ENCODE measurements around the gene AIDA.

The AIDA gene

DNA sequence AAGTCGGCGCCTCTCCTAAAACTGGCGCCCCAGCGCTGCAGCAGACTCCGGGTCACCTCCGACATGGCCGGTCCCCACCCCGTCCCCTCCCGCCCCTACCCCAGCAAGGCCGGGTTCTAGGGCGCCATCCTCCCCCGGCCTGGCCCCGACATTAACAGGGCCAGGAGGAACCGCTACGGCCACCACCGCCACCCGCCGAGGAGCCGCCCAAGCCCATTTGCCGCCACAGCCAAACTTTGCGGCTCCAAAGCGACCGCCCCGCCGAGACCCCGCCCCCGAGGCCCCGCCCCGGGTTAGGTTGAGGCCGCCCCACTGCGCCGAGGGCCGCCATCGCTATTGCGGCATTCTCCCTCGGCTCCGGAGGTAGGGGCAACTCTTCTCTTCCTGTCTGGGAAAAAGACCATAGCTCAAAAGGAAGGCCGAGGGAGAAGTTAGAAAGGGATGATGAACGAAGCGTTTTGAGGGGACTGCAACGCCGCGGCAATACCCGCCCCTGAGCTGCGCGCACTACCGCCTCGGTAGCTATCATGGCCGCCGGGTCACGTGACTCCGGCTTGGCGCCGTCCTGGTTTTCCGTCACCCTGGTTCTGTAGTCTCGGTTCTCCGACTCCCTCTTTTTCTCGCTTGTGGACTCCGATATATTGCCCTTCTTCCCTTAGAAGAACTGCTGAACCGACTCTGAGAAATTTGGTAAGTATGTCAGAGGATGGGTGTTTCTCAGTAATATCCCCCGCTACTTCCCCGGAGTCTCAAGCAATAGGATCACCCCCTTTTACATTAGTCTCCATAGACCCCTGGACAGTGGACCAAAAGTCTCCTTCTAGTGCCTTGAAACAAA is at the start of gene AIDA, which contains the start of gene BROX (continued):
- 0 out of 2 replicates have a peak, but pooled peaks have one; percentile 29 for TF ChIP-seq ZNF600 (tag by site-specific recombination; IDR thresholded peaks at IDR 0.05)
- TF ChIP-seq ZNF596 (tag by site-specific recombination; IDR thresholded peaks at IDR 0.05) = no peak
- TF ChIP-seq KLF8 (tag by site-specific recombination; IDR thresholded peaks at IDR 0.05) = peak; percentile 97
- TF ChIP-seq ZBTB17 (tag by site-specific recombination; IDR thresholded peaks at IDR 0.05) = peak; percentile 95
- no peak for TF ChIP-seq ZNF768 (tag by site-specific recombination; IDR thresholded peaks at IDR 0.05)
- 0 out of 2 replicates have a peak, but pooled peaks have one; percentile 23 for TF ChIP-seq ZSCAN30 (tag by site-specific recombination; IDR thresholded peaks at IDR 0.05)
- no peak for TF ChIP-seq TCF7L2 (IDR thresholded peaks at IDR 0.05; ENCODE audit: borderline replicate concordance, low read depth, low read length)
- peak; percentile 74 for TF ChIP-seq ZFP69B (tag by site-specific recombination; IDR thresholded peaks at IDR 0.05)
- TF ChIP-seq ZBTB1 (tag by site-specific recombination; IDR thresholded peaks at IDR 0.05) = no peak
- TF ChIP-seq ZBTB20 (tag by site-specific recombination; IDR thresholded peaks at IDR 0.05) = peak; percentile 50
- TF ChIP-seq, protein P1, sequence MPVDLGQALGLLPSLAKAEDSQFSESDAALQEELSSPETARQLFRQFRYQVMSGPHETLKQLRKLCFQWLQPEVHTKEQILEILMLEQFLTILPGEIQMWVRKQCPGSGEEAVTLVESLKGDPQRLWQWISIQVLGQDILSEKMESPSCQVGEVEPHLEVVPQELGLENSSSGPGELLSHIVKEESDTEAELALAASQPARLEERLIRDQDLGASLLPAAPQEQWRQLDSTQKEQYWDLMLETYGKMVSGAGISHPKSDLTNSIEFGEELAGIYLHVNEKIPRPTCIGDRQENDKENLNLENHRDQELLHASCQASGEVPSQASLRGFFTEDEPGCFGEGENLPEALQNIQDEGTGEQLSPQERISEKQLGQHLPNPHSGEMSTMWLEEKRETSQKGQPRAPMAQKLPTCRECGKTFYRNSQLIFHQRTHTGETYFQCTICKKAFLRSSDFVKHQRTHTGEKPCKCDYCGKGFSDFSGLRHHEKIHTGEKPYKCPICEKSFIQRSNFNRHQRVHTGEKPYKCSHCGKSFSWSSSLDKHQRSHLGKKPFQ (tag by site-specific recombination; IDR thresholded peaks at IDR 0.05) = no peak
- TF ChIP-seq ZFP3 (tag by site-specific recombination; IDR thresholded peaks at IDR 0.05; ENCODE audit: low read depth) = no peak
- TF ChIP-seq ZNF292 (tag by site-specific recombination; IDR thresholded peaks at IDR 0.05; ENCODE audit: borderline replicate concordance, low read depth) = no peak
- TF ChIP-seq ZNF433 (tag by site-specific recombination; IDR thresholded peaks at IDR 0.05; ENCODE audit: low read depth) = 0 out of 2 replicates have a peak, but pooled peaks have one; percentile 24
- peak; percentile 33; the same call in 1 of the 2 replicates for TF ChIP-seq ZSCAN4 (tag by site-specific recombination; IDR thresholded peaks at IDR 0.05)
- TF ChIP-seq TSHZ1 (tag by site-specific recombination; IDR thresholded peaks at IDR 0.05; ENCODE audit: borderline replicate concordance) = peak; percentile 23; the same call in 1 of the 2 replicates
- peak; percentile 46; the same call in 1 of the 2 replicates for TF ChIP-seq KLF1 (tag by site-specific recombination; IDR thresholded peaks at IDR 0.05)
- 0 out of 2 replicates have a peak, but pooled peaks have one; percentile 28 for TF ChIP-seq ZNF423 (tag by site-specific recombination; IDR thresholded peaks at IDR 0.05)
- TF ChIP-seq ZNF202 (tag by site-specific recombination; IDR thresholded peaks at IDR 0.05; ENCODE audit: borderline replicate concordance) = no peak
- no peak for TF ChIP-seq ZNF416 (tag by site-specific recombination; IDR thresholded peaks at IDR 0.05)
- TF ChIP-seq CTCF (tag by site-specific recombination; IDR thresholded peaks at IDR 0.05) = no peak
- 0 out of 2 replicates have a peak, but pooled peaks have one; percentile 37 for TF ChIP-seq ZNF558 (tag by site-specific recombination; IDR thresholded peaks at IDR 0.05)
- no peak for TF ChIP-seq ZNF354C (tag by site-specific recombination; IDR thresholded peaks at IDR 0.05; ENCODE audit: borderline replicate concordance, low read depth)
- peak; percentile 73 for TF ChIP-seq ZNF341 (tag by site-specific recombination; IDR thresholded peaks at IDR 0.05; ENCODE audit: low read depth)
- TF ChIP-seq ZNF140 (tag by site-specific recombination; IDR thresholded peaks at IDR 0.05) = no peak; the same call in 1 of the 2 replicates
- TF ChIP-seq, protein P2, sequence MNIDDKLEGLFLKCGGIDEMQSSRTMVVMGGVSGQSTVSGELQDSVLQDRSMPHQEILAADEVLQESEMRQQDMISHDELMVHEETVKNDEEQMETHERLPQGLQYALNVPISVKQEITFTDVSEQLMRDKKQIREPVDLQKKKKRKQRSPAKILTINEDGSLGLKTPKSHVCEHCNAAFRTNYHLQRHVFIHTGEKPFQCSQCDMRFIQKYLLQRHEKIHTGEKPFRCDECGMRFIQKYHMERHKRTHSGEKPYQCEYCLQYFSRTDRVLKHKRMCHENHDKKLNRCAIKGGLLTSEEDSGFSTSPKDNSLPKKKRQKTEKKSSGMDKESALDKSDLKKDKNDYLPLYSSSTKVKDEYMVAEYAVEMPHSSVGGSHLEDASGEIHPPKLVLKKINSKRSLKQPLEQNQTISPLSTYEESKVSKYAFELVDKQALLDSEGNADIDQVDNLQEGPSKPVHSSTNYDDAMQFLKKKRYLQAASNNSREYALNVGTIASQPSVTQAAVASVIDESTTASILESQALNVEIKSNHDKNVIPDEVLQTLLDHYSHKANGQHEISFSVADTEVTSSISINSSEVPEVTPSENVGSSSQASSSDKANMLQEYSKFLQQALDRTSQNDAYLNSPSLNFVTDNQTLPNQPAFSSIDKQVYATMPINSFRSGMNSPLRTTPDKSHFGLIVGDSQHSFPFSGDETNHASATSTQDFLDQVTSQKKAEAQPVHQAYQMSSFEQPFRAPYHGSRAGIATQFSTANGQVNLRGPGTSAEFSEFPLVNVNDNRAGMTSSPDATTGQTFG (tag by site-specific recombination; IDR thresholded peaks at IDR 0.05; ENCODE audit: borderline replicate concordance) = no peak
- TF ChIP-seq ZNF2 (tag by site-specific recombination; IDR thresholded peaks at IDR 0.05) = peak; percentile 74
- peak; percentile 22; the same call in 1 of the 2 replicates for TF ChIP-seq ZNF426 (tag by site-specific recombination; IDR thresholded peaks at IDR 0.05)
